Rectal smooth muscle tissue (tissue), 1 donor: Measurements from ENCODE around the gene GOLM1.
A peak's percentile ranks its signal among the peaks of the same experiment; 100 is the strongest.

Source experiments
- H3K27ac ChIP-seq: one replicate; pipeline ENCODE4 v1.7.0; 2013; ENCODE audit warnings: low read depth, low read length, inconsistent platforms
- H3K27me3 ChIP-seq: one replicate; pipeline ENCODE4 v1.7.0; 2013; ENCODE audit warnings: low read length; ENCODE audit not compliant: control insufficient read depth, insufficient read depth
- H3K36me3 ChIP-seq: one replicate; pipeline ENCODE4 v1.7.0; 2013; ENCODE audit warnings: low read length; ENCODE audit not compliant: control insufficient read depth, insufficient read depth
- H3K4me1 ChIP-seq: one replicate; pipeline ENCODE4 v1.7.0; 2013; ENCODE audit warnings: low read length; ENCODE audit not compliant: control insufficient read depth, insufficient read depth
- H3K4me3 ChIP-seq: one replicate; pipeline ENCODE4 v1.7.0; 2013; ENCODE audit warnings: low read length
- H3K9ac ChIP-seq: one replicate; pipeline ENCODE4 v1.7.0; 2013; ENCODE audit warnings: low read length

Gene GOLM1

GRCh38 chr9:86115886-86116285 lies 16.5 kb upstream of the GOLM1 start:
- Histone ChIP-seq H3K27ac (no peak overlapping the region), H3K4me3 (no peak overlapping the region), H3K36me3 (no peaks in the 10 kb centered on the region), H3K27me3 (no peaks in the 10 kb centered on the region), H3K4me1 (no peaks in the 10 kb centered on the region), H3K9ac (no peak overlapping the region)

GRCh38 chr9:86112057-86112456 lies 12.7 kb upstream of the GOLM1 start:
- Histone ChIP-seq H3K9ac (no peak overlapping the region), H3K36me3 (no peaks in the 10 kb centered on the region), H3K4me1 (no peaks in the 10 kb centered on the region), H3K4me3 (no peak overlapping the region), H3K27ac (no peak overlapping the region), H3K27me3 (no peaks in the 10 kb centered on the region)

GRCh38 chr9:86102626-86103025 lies 3.3 kb upstream of the GOLM1 start:
- no peak overlapping the region for H3K9ac ChIP-seq
- peaks cover 2% of the 10 kb centered on the region for H3K4me1 ChIP-seq
- H3K27me3 ChIP-seq, result no peaks in the 10 kb centered on the region
- no peak overlapping the region for H3K27ac ChIP-seq
- no peak overlapping the region for H3K4me3 ChIP-seq
- H3K36me3 ChIP-seq, result no peaks in the 10 kb centered on the region

- Histone ChIP-seq H3K4me1 (peaks cover 2% of the 10 kb centered on the region), H3K4me3 (peak overlapping the region; percentile 72), H3K27me3 (no peaks in the 10 kb centered on the region), H3K27ac (peak overlapping the region; percentile 67), H3K36me3 (no peaks in the 10 kb centered on the region), H3K9ac (peak overlapping the region; percentile 32)
These were observed 475 bp upstream of the GOLM1 start for GRCh38 chr9:86099701-86100364.

GRCh38 chr9:86097510-86098224 lies 1.7 kb downstream of the GOLM1 start:
- peaks cover 2% of the 10 kb centered on the region for H3K4me1 ChIP-seq
- no peak overlapping the region for H3K9ac ChIP-seq
- H3K27me3 ChIP-seq, result no peaks in the 10 kb centered on the region
- peak overlapping the region; percentile 89 for H3K4me3 ChIP-seq
- H3K27ac ChIP-seq, result no peak overlapping the region
- H3K36me3 ChIP-seq, result no peaks in the 10 kb centered on the region

- Histone ChIP-seq H3K4me3 (no peak overlapping the region), H3K4me1 (peaks cover 2% of the 10 kb centered on the region), H3K36me3 (no peaks in the 10 kb centered on the region), H3K27ac (no peak overlapping the region), H3K9ac (no peak overlapping the region), H3K27me3 (no peaks in the 10 kb centered on the region)
These were observed 3.0 kb downstream of the GOLM1 start for GRCh38 chr9:86096386-86096785.

- Histone ChIP-seq H3K9ac (no peak overlapping the region), H3K4me1 (peaks cover 2% of the 10 kb centered on the region), H3K4me3 (no peak overlapping the region), H3K27ac (no peak overlapping the region), H3K36me3 (no peaks in the 10 kb centered on the region), H3K27me3 (no peaks in the 10 kb centered on the region)
These were observed 5.4 kb downstream of the GOLM1 start for GRCh38 chr9:86093788-86094555.

- Histone ChIP-seq H3K27ac (no peak overlapping the region), H3K4me1 (no peaks in the 10 kb centered on the region), H3K4me3 (no peak overlapping the region), H3K36me3 (no peaks in the 10 kb centered on the region), H3K27me3 (no peaks in the 10 kb centered on the region), H3K9ac (no peak overlapping the region)
These were observed 7.9 kb downstream of the GOLM1 start for GRCh38 chr9:86091477-86091876.

GRCh38 chr9:86082870-86083269 lies 16.5 kb downstream of the GOLM1 start:
- no peaks in the 10 kb centered on the region for H3K36me3 ChIP-seq
- H3K27me3 ChIP-seq, result no peaks in the 10 kb centered on the region
- H3K27ac ChIP-seq, result no peak overlapping the region
- no peak overlapping the region for H3K9ac ChIP-seq
- H3K4me3 ChIP-seq, result no peak overlapping the region
- H3K4me1 ChIP-seq, result peaks cover 28% of the 10 kb centered on the region

- H3K9ac ChIP-seq, result no peak overlapping the region
- H3K27ac ChIP-seq, result no peak overlapping the region
- H3K36me3 ChIP-seq, result no peaks in the 10 kb centered on the region
- peaks cover 39% of the 10 kb centered on the region for H3K4me1 ChIP-seq
- no peak overlapping the region for H3K4me3 ChIP-seq
- no peaks in the 10 kb centered on the region for H3K27me3 ChIP-seq
These were observed 19.4 kb downstream of the GOLM1 start for GRCh38 chr9:86079865-86080469.

GRCh38 chr9:86079421-86079831 lies 19.9 kb downstream of the GOLM1 start:
- Histone ChIP-seq H3K36me3 (no peaks in the 10 kb centered on the region), H3K4me1 (peaks cover 39% of the 10 kb centered on the region), H3K4me3 (no peak overlapping the region), H3K27me3 (no peaks in the 10 kb centered on the region), H3K27ac (no peak overlapping the region), H3K9ac (no peak overlapping the region)

- no peak overlapping the region for H3K9ac ChIP-seq
- H3K27ac ChIP-seq, result no peak overlapping the region
- H3K27me3 ChIP-seq, result no peaks in the 10 kb centered on the region
- H3K4me3 ChIP-seq, result no peak overlapping the region
- peaks cover 39% of the 10 kb centered on the region for H3K4me1 ChIP-seq
- no peaks in the 10 kb centered on the region for H3K36me3 ChIP-seq
These were observed 20.6 kb downstream of the GOLM1 start for GRCh38 chr9:86078731-86079130.
